ENCODE data around the gene G0S2. TPM values are rescaled to one million over a fixed set of nuclear protein-coding genes. Genes with fewer than 3 reads are reported as not detected.

The G0S2 gene
- polyA plus RNA-seq, 1 donor (not counting 4 experiments of a cell fraction or from before 2014, with no cell fraction given): 46.2 TPM

- H3K36me3 ChIP-seq (ENCODE audit: control insufficient read depth in 2 of 2, extremely low read depth in 1 of 2, insufficient read depth in 2 of 2, low read length in 2 of 2): peaks cover 45 to 60% of the 10 kb centered on the region in 2 experiments
- peak overlapping the region; percentile 100 for H3K27ac ChIP-seq (ENCODE audit: control insufficient read depth, insufficient read depth, low read length)
- DNase-seq (ENCODE audit: low read depth, low spot score): no peak
- peaks cover 82% of the 10 kb centered on the region for H3K79me2 ChIP-seq (ENCODE audit: control insufficient read depth, insufficient read depth, low read length)
- peak overlapping the region; percentile 99 for H3K4me2 ChIP-seq (ENCODE audit: control insufficient read depth, extremely low read depth, insufficient read depth, low read depth, low read length)
- H3K9ac ChIP-seq (ENCODE audit: control insufficient read depth, extremely low read depth, insufficient read depth, low read length): peak overlapping the region; percentile 99
- H3K9me1 ChIP-seq (ENCODE audit: control insufficient read depth, extremely low read depth, insufficient read depth, low read length): no peaks in the 10 kb centered on the region
- H3K4me3 ChIP-seq (ENCODE audit: control insufficient read depth in 2 of 3, extremely low read depth in 1 of 3, insufficient read depth in 2 of 3, low read depth in 1 of 3, low read length in 3 of 3): peak overlapping the region; percentile 71 to 97 (median 97)
- H4K20me1 ChIP-seq (ENCODE audit: control insufficient read depth, extremely low read depth, insufficient read depth, low read length): peaks cover 57% of the 10 kb centered on the region
- peak; percentile 48 for FAIRE-seq
- peaks cover 72% of the 10 kb centered on the region for H3K4me1 ChIP-seq (ENCODE audit: control insufficient read depth, extremely low read depth, insufficient read depth, low read length)
- TF ChIP-seq EZH2 (IDR thresholded peaks at IDR 0.05; ENCODE audit: low read length) (no peak), CTCF (optimal IDR thresholded peaks at IDR 0.05 in 1 of 3, IDR thresholded peaks at IDR 0.05 in 1 of 3, conservative IDR thresholded peaks at IDR 0.05 in 1 of 3; ENCODE audit: extremely low read depth in 1 of 3, insufficient read depth in 2 of 3, low read length in 3 of 3) (no peak)
- dilution Hi-C loops (cut with MboI; ENCODE audit: extremely low pct_ligation_motif_present, low sequenced_read_pairs): no loop called here
- no peak overlapping the region for H2AFZ ChIP-seq (ENCODE audit: control insufficient read depth, low read length)
- H3K9me3 ChIP-seq (ENCODE audit: control insufficient read depth, low read depth, low read length): no peaks in the 10 kb centered on the region
- H3K27me3 ChIP-seq (ENCODE audit: control insufficient read depth, extremely low read depth, insufficient read depth, low read length): no peaks in the 10 kb centered on the region
Measured at GRCh38 chr1:209650454-209650853, 24.8 kb upstream of the G0S2 start.

- H3K9ac ChIP-seq (ENCODE audit: control insufficient read depth, extremely low read depth, insufficient read depth, low read length): peak overlapping the region; percentile 99
- H3K36me3 ChIP-seq (ENCODE audit: control insufficient read depth in 2 of 2, extremely low read depth in 1 of 2, insufficient read depth in 2 of 2, low read length in 2 of 2): peaks cover 40 to 53% of the 10 kb centered on the region in 2 experiments
- dilution Hi-C loops (cut with MboI; ENCODE audit: extremely low pct_ligation_motif_present, low sequenced_read_pairs): no loop called here
- peak overlapping the region; percentile 71 to 97 (median 97) for H3K4me3 ChIP-seq (ENCODE audit: control insufficient read depth in 2 of 3, extremely low read depth in 1 of 3, insufficient read depth in 2 of 3, low read depth in 1 of 3, low read length in 3 of 3)
- no peaks in the 10 kb centered on the region for H3K9me1 ChIP-seq (ENCODE audit: control insufficient read depth, extremely low read depth, insufficient read depth, low read length)
- no peaks in the 10 kb centered on the region for H3K27me3 ChIP-seq (ENCODE audit: control insufficient read depth, extremely low read depth, insufficient read depth, low read length)
- peaks cover 76% of the 10 kb centered on the region for H3K4me1 ChIP-seq (ENCODE audit: control insufficient read depth, extremely low read depth, insufficient read depth, low read length)
- FAIRE-seq (peak; percentile 75), DNase-seq (ENCODE audit: low read depth, low spot score) (peak; percentile 66)
- H3K4me2 ChIP-seq (ENCODE audit: control insufficient read depth, extremely low read depth, insufficient read depth, low read depth, low read length): peak overlapping the region; percentile 99
- no peak for TF ChIP-seq EZH2 (IDR thresholded peaks at IDR 0.05; ENCODE audit: low read length)
- no peak for TF ChIP-seq CTCF (optimal IDR thresholded peaks at IDR 0.05 in 1 of 3, IDR thresholded peaks at IDR 0.05 in 1 of 3, conservative IDR thresholded peaks at IDR 0.05 in 1 of 3; ENCODE audit: extremely low read depth in 1 of 3, insufficient read depth in 2 of 3, low read length in 3 of 3)
- H4K20me1 ChIP-seq (ENCODE audit: control insufficient read depth, extremely low read depth, insufficient read depth, low read length): peaks cover 50% of the 10 kb centered on the region
- H3K27ac ChIP-seq (ENCODE audit: control insufficient read depth, insufficient read depth, low read length): peak overlapping the region; percentile 100
- no peaks in the 10 kb centered on the region for H3K9me3 ChIP-seq (ENCODE audit: control insufficient read depth, low read depth, low read length)
- peaks cover 76% of the 10 kb centered on the region for H3K79me2 ChIP-seq (ENCODE audit: control insufficient read depth, insufficient read depth, low read length)
- H2AFZ ChIP-seq (ENCODE audit: control insufficient read depth, low read length): no peak overlapping the region
Measured at GRCh38 chr1:209651138-209651587, 24.0 kb upstream of the G0S2 start.
